ENCODE measurements around the gene OSTN. TPM values are rescaled to one million over a fixed set of nuclear protein-coding genes. Genes with fewer than 3 reads are reported as not detected.

Gene OSTN
- total and polyA plus RNA-seq, 2 experiments from 2014 or later, result not detected

DNA sequence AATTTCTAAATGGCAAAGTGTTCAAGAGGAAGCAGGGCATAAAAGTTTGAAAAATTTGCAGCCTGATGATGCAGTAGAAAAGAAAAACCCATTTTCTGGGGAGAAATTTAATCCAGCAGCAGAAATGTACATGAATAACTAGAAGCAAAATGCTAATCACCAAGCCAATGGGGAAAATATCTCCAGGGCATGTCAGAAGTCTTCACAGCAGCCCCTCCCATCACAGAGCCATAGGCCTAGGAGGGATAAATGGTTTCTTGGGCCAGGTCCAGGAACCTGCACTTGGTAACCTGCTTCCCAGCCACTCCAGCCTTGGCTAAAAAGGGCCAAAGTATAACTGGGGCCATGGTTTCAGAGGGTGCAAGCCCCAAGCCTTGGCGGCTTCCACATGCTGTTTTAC is 22.6 kb downstream of the OSTN start (continued):
- TF ChIP-seq, protein P1, sequence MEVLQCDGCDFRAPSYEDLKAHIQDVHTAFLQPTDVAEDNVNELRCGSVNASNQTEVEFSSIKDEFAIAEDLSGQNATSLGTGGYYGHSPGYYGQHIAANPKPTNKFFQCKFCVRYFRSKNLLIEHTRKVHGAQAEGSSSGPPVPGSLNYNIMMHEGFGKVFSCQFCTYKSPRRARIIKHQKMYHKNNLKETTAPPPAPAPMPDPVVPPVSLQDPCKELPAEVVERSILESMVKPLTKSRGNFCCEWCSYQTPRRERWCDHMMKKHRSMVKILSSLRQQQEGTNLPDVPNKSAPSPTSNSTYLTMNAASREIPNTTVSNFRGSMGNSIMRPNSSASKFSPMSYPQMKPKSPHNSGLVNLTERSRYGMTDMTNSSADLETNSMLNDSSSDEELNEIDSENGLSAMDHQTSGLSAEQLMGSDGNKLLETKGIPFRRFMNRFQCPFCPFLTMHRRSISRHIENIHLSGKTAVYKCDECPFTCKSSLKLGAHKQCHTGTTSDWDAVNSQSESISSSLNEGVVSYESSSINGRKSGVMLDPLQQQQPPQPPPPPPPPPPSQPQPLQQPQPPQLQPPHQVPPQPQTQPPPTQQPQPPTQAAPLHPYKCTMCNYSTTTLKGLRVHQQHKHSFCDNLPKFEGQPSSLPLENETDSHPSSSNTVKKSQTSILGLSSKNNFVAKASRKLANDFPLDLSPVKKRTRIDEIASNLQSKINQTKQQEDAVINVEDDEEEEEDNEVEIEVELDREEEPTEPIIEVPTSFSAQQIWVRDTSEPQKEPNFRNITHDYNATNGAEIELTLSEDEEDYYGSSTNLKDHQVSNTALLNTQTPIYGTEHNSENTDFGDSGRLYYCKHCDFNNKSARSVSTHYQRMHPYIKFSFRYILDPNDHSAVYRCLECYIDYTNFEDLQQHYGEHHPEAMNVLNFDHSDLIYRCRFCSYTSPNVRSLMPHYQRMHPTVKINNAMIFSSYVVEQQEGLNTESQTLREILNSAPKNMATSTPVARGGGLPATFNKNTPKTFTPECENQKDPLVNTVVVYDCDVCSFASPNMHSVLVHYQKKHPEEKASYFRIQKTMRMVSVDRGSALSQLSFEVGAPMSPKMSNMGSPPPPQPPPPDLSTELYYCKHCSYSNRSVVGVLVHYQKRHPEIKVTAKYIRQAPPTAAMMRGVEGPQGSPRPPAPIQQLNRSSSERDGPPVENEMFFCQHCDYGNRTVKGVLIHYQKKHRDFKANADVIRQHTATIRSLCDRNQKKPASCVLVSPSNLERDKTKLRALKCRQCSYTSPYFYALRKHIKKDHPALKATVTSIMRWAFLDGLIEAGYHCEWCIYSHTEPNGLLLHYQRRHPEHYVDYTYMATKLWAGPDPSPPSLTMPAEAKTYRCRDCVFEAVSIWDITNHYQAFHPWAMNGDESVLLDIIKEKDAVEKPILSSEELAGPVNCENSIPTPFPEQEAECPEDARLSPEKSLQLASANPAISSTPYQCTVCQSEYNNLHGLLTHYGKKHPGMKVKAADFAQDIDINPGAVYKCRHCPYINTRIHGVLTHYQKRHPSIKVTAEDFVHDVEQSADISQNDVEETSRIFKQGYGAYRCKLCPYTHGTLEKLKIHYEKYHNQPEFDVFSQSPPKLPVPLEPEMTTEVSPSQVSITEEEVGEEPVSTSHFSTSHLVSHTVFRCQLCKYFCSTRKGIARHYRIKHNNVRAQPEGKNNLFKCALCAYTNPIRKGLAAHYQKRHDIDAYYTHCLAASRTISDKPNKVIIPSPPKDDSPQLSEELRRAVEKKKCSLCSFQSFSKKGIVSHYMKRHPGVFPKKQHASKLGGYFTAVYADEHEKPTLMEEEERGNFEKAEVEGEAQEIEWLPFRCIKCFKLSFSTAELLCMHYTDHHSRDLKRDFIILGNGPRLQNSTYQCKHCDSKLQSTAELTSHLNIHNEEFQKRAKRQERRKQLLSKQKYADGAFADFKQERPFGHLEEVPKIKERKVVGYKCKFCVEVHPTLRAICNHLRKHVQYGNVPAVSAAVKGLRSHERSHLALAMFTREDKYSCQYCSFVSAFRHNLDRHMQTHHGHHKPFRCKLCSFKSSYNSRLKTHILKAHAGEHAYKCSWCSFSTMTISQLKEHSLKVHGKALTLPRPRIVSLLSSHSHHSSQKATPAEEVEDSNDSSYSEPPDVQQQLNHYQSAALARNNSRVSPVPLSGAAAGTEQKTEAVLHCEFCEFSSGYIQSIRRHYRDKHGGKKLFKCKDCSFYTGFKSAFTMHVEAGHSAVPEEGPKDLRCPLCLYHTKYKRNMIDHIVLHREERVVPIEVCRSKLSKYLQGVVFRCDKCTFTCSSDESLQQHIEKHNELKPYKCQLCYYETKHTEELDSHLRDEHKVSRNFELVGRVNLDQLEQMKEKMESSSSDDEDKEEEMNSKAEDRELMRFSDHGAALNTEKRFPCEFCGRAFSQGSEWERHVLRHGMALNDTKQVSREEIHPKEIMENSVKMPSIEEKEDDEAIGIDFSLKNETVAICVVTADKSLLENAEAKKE (CRISPR knock-in tag; IDR thresholded peaks at IDR 0.05), result no peak
- TF ChIP-seq CREB1 (CRISPR knock-in tag; IDR thresholded peaks at IDR 0.05; ENCODE audit: low read depth) (no peak), JUNB (IDR thresholded peaks at IDR 0.05; ENCODE audit: unreplicated experiment) (no peak), POLR2AphosphoS5 (IDR thresholded peaks at IDR 0.05; ENCODE audit: low read depth) (no peak), EZH2 (IDR thresholded peaks at IDR 0.05; ENCODE audit: low read depth, unreplicated experiment) (no peak)

DNA sequence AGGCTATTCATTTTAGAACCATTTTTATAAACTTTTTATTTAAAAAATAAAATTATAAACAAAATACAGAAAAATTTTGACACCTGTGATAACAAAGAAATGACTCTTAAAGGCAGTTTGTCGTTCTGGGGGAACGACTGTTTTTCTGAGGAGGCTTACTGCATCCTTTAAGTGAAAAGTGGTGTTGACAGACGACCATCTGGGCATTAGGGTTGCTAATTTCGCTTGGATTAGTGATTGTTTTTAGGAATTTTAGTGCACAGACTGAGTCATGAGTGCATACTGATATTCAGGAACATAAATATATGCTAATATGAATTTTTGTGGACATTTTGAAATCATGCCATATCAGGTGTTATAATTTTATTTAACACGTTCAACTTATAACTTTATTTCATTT is 28.5 kb downstream of the OSTN start:
- Histone ChIP-seq H3K4me3 (no peak overlapping the region), H3K27ac (ENCODE audit: low read depth) (no peak overlapping the region), H2AFZ (no peak overlapping the region), H4K20me1 (replicated peaks; ENCODE audit: insufficient read depth) (no peaks in the 10 kb centered on the region), H3F3A (replicated peaks; ENCODE audit: low read depth) (no peaks in the 10 kb centered on the region), H3K36me3 (ENCODE audit: insufficient read depth) (no peaks in the 10 kb centered on the region), H3K27me3 (ENCODE audit: insufficient read depth) (no peaks in the 10 kb centered on the region), H3K4me2 (no peak overlapping the region), H3K79me2 (replicated peaks; ENCODE audit: insufficient read depth) (no peaks in the 10 kb centered on the region), H3K9me2 (ENCODE audit: insufficient read depth) (no peaks in the 10 kb centered on the region), H3K4me1 (ENCODE audit: insufficient read depth) (no peaks in the 10 kb centered on the region; the same call in 1 of the 2 replicates)
- H3K27ac Mint-ChIP-seq, result no peak overlapping the region
- H3K4me3 Mint-ChIP-seq, result no peak overlapping the region
- H3K9me3 Mint-ChIP-seq, result no peaks in the 10 kb centered on the region
- no peaks in the 10 kb centered on the region for H3K27me3 Mint-ChIP-seq (ENCODE audit: insufficient read depth, low read depth, poor library complexity)
- no peaks in the 10 kb centered on the region for H3K36me3 Mint-ChIP-seq (ENCODE audit: low read depth)
- DNase-seq (ENCODE audit: low spot score) (no peak), ATAC-seq (no peak)
- H3K4me1 Mint-ChIP-seq, result no peaks in the 10 kb centered on the region
- TF ChIP-seq, protein P2, sequence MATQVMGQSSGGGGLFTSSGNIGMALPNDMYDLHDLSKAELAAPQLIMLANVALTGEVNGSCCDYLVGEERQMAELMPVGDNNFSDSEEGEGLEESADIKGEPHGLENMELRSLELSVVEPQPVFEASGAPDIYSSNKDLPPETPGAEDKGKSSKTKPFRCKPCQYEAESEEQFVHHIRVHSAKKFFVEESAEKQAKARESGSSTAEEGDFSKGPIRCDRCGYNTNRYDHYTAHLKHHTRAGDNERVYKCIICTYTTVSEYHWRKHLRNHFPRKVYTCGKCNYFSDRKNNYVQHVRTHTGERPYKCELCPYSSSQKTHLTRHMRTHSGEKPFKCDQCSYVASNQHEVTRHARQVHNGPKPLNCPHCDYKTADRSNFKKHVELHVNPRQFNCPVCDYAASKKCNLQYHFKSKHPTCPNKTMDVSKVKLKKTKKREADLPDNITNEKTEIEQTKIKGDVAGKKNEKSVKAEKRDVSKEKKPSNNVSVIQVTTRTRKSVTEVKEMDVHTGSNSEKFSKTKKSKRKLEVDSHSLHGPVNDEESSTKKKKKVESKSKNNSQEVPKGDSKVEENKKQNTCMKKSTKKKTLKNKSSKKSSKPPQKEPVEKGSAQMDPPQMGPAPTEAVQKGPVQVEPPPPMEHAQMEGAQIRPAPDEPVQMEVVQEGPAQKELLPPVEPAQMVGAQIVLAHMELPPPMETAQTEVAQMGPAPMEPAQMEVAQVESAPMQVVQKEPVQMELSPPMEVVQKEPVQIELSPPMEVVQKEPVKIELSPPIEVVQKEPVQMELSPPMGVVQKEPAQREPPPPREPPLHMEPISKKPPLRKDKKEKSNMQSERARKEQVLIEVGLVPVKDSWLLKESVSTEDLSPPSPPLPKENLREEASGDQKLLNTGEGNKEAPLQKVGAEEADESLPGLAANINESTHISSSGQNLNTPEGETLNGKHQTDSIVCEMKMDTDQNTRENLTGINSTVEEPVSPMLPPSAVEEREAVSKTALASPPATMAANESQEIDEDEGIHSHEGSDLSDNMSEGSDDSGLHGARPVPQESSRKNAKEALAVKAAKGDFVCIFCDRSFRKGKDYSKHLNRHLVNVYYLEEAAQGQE (IDR thresholded peaks at IDR 0.05; ENCODE audit: unreplicated experiment), result no peak
- no peak for TF ChIP-seq EZH2phosphoT487 (IDR thresholded peaks at IDR 0.05; ENCODE audit: unreplicated experiment)
- no peak for TF ChIP-seq NANOG (IDR thresholded peaks at IDR 0.05; ENCODE audit: borderline replicate concordance)
- no peak for TF ChIP-seq STAT1 (IDR thresholded peaks at IDR 0.05; ENCODE audit: unreplicated experiment)
- no peak for TF ChIP-seq ZNF331 (CRISPR knock-in tag; IDR thresholded peaks at IDR 0.05; ENCODE audit: low read depth)
- no peak for TF ChIP-seq POLR2AphosphoS5 (IDR thresholded peaks at IDR 0.05; ENCODE audit: low read depth)
- TF ChIP-seq, protein P3, sequence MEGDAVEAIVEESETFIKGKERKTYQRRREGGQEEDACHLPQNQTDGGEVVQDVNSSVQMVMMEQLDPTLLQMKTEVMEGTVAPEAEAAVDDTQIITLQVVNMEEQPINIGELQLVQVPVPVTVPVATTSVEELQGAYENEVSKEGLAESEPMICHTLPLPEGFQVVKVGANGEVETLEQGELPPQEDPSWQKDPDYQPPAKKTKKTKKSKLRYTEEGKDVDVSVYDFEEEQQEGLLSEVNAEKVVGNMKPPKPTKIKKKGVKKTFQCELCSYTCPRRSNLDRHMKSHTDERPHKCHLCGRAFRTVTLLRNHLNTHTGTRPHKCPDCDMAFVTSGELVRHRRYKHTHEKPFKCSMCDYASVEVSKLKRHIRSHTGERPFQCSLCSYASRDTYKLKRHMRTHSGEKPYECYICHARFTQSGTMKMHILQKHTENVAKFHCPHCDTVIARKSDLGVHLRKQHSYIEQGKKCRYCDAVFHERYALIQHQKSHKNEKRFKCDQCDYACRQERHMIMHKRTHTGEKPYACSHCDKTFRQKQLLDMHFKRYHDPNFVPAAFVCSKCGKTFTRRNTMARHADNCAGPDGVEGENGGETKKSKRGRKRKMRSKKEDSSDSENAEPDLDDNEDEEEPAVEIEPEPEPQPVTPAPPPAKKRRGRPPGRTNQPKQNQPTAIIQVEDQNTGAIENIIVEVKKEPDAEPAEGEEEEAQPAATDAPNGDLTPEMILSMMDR (conservative IDR thresholded peaks at IDR 0.05; ENCODE audit: low read depth in 2 of 2), result no peak
- TF ChIP-seq ZNF114 (CRISPR knock-in tag; IDR thresholded peaks at IDR 0.05), result no peak
- no peak for TF ChIP-seq EZH2 (IDR thresholded peaks at IDR 0.05; ENCODE audit: low read depth, unreplicated experiment)
- TF ChIP-seq, protein P4, sequence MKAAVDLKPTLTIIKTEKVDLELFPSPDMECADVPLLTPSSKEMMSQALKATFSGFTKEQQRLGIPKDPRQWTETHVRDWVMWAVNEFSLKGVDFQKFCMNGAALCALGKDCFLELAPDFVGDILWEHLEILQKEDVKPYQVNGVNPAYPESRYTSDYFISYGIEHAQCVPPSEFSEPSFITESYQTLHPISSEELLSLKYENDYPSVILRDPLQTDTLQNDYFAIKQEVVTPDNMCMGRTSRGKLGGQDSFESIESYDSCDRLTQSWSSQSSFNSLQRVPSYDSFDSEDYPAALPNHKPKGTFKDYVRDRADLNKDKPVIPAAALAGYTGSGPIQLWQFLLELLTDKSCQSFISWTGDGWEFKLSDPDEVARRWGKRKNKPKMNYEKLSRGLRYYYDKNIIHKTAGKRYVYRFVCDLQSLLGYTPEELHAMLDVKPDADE (IDR thresholded peaks at IDR 0.05), result no peak

All from GM23338 (cell line).